Cardiac fibroblast (primary cell): ENCODE results near the gene GADD45G.

Experiments
- DNase-seq, 2 donors: peaks; one replicate each; pipeline versions ENCODE4 v3.0.0 to v3.0.0-alpha.2; 2010; ENCODE audit warnings: low read depth in 2 of 2
- H3K4me3 ChIP-seq, 2 donors: replicated peaks in 1 of 2; 1 replicate in 1 of 2; 2 replicates in 1 of 2; pipeline ENCODE4 v1.5.1; 2011; ENCODE audit warnings: low read depth in 2 of 2, low read length in 2 of 2, mild to moderate bottlenecking in 2 of 2, moderate library complexity in 1 of 2
- TF ChIP-seq, protein P1 (sequence below): IDR thresholded peaks from one replicate; pipeline ENCODE4 v1.5.1; 2011; ENCODE audit warnings: low read depth, mild to moderate bottlenecking, low read length, inconsistent platforms

The GADD45G gene

DNA sequence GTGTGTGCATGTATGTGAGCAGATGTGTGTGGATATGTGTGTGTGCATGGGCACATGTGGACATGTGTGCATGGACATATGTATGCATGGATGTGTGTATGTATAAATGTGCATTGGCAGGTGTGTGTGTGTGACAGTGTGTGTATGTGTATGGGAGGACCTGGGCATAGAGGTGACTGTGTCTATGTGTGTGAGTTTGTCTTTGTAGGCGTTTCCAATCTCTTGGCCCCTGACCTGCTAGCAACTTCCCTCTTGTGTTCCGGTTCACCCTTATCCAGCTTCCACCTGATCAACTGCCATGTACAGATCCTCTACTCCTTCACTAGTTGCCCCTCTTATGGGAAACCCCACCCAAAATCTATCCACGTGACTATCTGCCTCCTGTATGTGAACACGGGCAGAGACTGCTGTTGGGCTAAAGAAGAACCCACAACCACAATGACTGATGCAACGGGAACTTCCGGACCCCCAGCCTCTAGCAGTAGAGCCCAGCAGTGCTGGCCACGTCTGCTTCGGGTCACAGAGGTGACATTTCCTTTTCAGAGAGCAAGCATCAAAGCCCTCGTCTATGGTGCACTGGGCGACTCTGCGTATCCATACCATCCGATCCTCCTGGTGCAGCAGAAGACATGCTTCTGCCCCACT lies 24.9 kb upstream of the GADD45G start:
- TF ChIP-seq, protein P1, sequence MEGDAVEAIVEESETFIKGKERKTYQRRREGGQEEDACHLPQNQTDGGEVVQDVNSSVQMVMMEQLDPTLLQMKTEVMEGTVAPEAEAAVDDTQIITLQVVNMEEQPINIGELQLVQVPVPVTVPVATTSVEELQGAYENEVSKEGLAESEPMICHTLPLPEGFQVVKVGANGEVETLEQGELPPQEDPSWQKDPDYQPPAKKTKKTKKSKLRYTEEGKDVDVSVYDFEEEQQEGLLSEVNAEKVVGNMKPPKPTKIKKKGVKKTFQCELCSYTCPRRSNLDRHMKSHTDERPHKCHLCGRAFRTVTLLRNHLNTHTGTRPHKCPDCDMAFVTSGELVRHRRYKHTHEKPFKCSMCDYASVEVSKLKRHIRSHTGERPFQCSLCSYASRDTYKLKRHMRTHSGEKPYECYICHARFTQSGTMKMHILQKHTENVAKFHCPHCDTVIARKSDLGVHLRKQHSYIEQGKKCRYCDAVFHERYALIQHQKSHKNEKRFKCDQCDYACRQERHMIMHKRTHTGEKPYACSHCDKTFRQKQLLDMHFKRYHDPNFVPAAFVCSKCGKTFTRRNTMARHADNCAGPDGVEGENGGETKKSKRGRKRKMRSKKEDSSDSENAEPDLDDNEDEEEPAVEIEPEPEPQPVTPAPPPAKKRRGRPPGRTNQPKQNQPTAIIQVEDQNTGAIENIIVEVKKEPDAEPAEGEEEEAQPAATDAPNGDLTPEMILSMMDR = no peak
- H3K4me3 ChIP-seq = no peak overlapping the region
- DNase-seq = no peak

DNA sequence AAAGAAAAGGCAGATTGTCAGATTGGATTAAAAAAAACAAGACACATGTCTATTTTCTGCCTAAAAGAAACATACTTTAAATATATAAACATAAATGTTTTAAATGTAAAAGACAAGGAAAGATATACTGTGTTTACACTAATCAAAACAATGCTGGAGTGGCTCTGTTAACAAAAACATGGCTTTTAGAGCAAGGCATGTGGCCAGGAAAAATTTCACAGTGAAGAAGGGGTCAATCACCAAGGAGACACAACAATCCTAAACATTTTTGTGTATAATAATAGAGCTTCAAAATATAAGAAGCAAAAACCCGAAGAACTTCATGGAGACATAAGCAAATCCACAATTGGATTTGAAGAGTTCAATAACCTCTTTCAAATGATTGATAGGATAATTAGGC lies 18.5 kb upstream of the GADD45G start:
- no peak for DNase-seq
- H3K4me3 ChIP-seq = no peak overlapping the region
- TF ChIP-seq, protein P1 = no peak

DNA sequence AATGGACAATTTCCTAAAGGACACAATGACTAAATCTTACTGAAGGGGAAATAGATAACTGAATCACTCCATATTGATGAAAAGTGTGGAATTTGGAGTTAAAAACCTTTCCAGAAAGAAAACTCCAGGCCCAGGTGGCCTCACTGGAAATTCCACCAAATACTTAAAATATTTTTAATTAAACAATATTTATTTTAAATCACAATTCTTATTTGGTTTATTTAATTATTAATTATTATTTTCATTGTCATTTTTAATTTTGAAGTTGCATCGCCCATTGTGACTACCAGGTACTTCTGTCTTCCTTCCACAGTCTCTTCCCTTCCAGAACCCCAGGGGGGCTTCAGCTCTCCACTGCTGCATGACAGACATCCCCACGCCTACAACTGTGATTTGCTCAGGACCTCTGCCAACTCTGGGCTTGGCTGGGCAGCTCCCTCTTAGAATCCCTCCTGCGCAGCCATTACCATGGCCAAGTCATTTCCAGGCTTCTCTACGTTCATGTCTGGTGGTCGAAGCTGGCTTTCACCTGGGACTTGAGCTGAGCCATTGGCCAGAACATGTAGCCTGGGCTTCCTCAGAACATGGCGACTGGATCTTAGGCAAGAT lies 16.4 kb upstream of the GADD45G start:
- TF ChIP-seq, protein P1 = no peak
- DNase-seq = no peak
- H3K4me3 ChIP-seq = no peak overlapping the region

DNA sequence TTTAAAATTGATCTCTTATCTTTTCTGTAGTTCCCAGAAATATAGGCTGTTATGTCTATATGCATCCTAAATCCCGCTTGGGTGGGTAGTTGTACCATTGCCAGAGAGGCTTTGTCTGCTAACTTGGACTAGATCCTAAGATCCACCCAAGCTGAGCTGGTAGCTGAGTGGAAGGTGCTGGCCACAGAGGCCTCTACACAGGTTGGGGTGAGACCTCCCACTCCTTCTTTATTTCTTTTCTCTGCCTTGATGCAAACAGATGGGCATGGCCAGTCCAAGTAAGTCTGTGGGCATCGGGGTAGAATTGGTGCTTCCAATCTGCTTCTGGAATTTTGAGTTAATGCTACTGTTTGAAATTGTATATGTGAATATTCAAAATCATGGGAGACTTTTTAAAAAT lies 14.4 kb upstream of the GADD45G start:
- no peak for DNase-seq
- H3K4me3 ChIP-seq = no peak overlapping the region
- TF ChIP-seq, protein P1 = no peak

DNA sequence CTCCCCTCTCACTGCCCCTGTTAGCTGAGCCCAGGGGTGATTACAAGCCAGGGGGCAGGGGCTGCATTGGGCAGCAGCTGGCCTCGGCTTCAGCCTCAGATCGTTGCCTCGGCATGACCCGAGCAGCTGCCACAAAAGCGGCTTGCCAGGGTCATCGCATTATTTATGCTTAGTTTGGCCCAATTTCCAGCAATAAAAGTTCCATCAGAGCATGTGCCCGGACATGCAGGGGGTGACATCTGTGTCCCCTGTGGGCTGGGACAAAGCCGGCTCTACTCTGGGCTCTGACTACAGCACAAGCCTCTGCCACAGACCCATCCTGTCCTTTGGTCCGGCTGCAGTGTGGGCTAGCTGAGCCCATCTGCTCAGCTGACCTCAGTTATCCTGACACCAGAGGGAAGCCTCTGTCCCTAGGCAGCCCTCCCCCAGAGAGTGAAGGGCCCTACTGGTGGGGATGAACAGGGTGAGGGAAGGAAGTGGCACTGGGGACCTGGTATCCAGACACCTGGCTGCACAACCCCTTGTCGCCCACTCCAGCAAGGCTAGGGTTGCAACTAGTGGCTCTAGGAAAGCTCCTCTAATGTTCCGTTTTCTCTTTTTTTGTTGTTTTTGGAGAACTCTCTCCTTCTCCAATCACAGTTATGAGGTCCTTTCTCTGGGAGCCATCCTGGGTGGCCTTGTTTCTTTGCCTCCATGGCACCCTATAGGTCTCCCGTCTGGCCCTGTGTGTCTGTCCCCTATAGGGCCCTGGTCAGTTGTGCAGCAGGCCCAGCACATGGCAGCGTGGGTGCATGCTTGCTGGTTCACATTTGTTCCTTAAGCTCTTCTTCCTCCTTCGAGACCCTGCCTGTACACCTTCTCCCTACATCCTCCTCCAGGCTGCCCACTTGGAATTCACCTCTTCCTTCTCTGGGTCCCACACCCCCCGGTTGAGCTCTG lies 13.3 kb upstream of the GADD45G start:
- no peak for DNase-seq
- no peak overlapping the region for H3K4me3 ChIP-seq
- TF ChIP-seq, protein P1 = no peak

DNA sequence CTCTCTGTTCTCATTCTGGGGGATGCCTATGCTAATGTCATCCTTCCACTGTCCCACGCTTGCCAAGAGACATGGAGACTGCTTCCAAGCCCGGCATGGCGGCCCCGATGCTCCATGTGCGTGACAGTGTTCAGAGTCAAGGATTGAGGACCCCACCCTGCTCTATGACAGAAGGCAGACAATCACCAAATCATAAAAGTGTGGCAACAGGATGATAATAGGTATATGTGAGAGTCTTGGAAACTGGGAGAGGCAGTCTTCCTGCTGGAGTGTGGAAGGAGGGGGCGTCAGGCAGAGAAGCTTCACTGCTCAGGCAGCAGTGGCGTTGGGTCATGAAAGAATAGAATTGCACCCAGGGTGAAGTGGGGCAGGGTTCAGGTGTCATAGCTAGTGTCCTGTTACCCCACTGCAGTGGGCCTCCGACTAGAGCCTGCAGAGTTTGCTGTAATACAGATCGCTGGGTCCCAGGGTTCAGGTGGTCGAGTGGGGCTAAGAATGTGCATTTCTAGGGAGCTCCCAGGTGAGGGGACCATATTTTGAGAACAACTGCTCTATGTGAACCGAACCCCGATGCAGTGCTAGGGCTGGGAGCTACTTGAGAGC lies 12.5 kb upstream of the GADD45G start:
- TF ChIP-seq, protein P1 = no peak
- DNase-seq = no peak
- H3K4me3 ChIP-seq = no peak overlapping the region
